Heart left ventricle (tissue), 13 donors: Measurements from ENCODE around the gene BACH2.

Source experiments
- CTCF ChIP-seq, 12 donors: fragments of 200-600 bp; sonication (generic) in 4 of 12; IDR thresholded peaks; one replicate each; pipeline versions ENCODE4 v1.5.0 to v1.8.0; 2018 to 2022; ENCODE audit warnings: antibody characterized with exemption in 12 of 12, mild to moderate bottlenecking in 5 of 12
- POLR2A ChIP-seq, 2 donors: fragments of 450-650 bp; IDR thresholded peaks; one replicate each; pipeline ENCODE4 v1.6.1; 2017; ENCODE audit warnings: antibody characterized with exemption in 2 of 2, mild to moderate bottlenecking in 2 of 2, moderate library complexity in 2 of 2
- donor health status: ischemic (EF 13 %, LVEDD 7.1; RV severe dilation, severe dysfunction).
- donor health status: DM: no; HTN: yes; CAD: no.
- donor health status: DM: no; HTN: no; CAD: no.
- donor health status: ischemic (EF 25% LVEDD 6.9; RV normal size, moderate dysfunction).
- donor health status: ischemic (EF 25% LVEDD 5.7; RV mildly dilated, moderate dysfunction).
- donor health status: ischemic (EF 35%, LVEDD 5.7; RV mildly dilated, moderate dysfunction).
- donor health status: nonischemic (EF 11% LVEDD 7.7; RV severe dilation, severe dysfunction).
- donor health status: DM: yes; HTN: yes; CAD: no.
- donor health status: PGD.
- donor health status: ischemic (EF 29% LVEDD 5.4; RV normal size, mild dysfunction).
- donor health status: nonischemic (EF 23%, LVEDD 6.1; RV moderate dilation, normal function).

GRCh38 chr6:89888138-89888514, 408.5 kb downstream of the BACH2 start:
- TF ChIP-seq CTCF (IDR thresholded peaks at IDR 0.05) (no peak), POLR2A (IDR thresholded peaks at IDR 0.05) (no peak)
